HCT116 (cell line): ENCODE data around the gene FOXN3.

ENCODE experiments used
- CTCF ChIP-seq, 3 experiments: fragments of 200-600 bp in 1 of 3; sonication (generic) in 1 of 3; IDR thresholded peaks in 2 of 3; conservative IDR thresholded peaks in 1 of 3; 2 replicates each; pipeline ENCODE4 v1.5.1; 2012 to 2017; ENCODE audit warnings: low read depth in 2 of 3, low read length in 2 of 3, antibody characterized with exemption in 1 of 3, borderline replicate concordance in 1 of 3, control low read depth in 1 of 3, mild to moderate bottlenecking in 1 of 3, mixed read lengths in 1 of 3, mixed run types in 1 of 3, moderate library complexity in 1 of 3; ENCODE audit not compliant: insufficient read depth in 1 of 3
- POLR2A ChIP-seq: IDR thresholded peaks from 2 replicates; pipeline ENCODE4 v1.7.0; 2011; ENCODE audit warnings: borderline replicate concordance; ENCODE audit not compliant: insufficient read depth, insufficient read length; ENCODE audit errors: extremely low read depth
- POLR2AphosphoS5 ChIP-seq: IDR thresholded peaks from 2 replicates; pipeline ENCODE4 v1.6.1; 2011; ENCODE audit warnings: mild to moderate bottlenecking, low read depth, low read length, moderate library complexity
- RAD21 ChIP-seq: IDR thresholded peaks from 2 replicates; pipeline ENCODE4 v1.6.1; 2012; ENCODE audit warnings: low read depth, mild to moderate bottlenecking
- SIN3A ChIP-seq: IDR thresholded peaks from 2 replicates; pipeline ENCODE4 v1.6.1; 2012; ENCODE audit warnings: low read depth
- ZNF274 ChIP-seq: fragments of 200-500 bp; sonication (Bioruptor generic); IDR thresholded peaks from 2 replicates; pipeline ENCODE4 v1.6.1; 2014; ENCODE audit warnings: mild to moderate bottlenecking, low read depth, low read length, inconsistent platforms

- TF ChIP-seq CTCF (IDR thresholded peaks at IDR 0.05 in 2 of 3, conservative IDR thresholded peaks at IDR 0.05 in 1 of 3; ENCODE audit: borderline replicate concordance in 1 of 3, insufficient read depth in 1 of 3, low read depth in 2 of 3, low read length in 2 of 3): no peak
- TF ChIP-seq ZNF274: no peak
- TF ChIP-seq SIN3A: no peak
- TF ChIP-seq POLR2A: no peak
- TF ChIP-seq RAD21: no peak
- no peak for TF ChIP-seq POLR2AphosphoS5
These were observed 99.9 kb downstream of the FOXN3 start for GRCh38 chr14:89317051-89317691.
